Upper lobe of left lung (tissue), 6 donors: ENCODE measurements around the gene COX6B1. TPM values are rescaled to one million over a fixed set of nuclear protein-coding genes. Genes with fewer than 3 reads are reported as not detected.
"Not testable (repeated sequence)": the region's sequence is repeated elsewhere in the genome, so short reads cannot be mapped to it uniquely, and the experiment has no call there.

Experiments used
- ATAC-seq, 2 donors: fragments of 200-7000 bp; cut with Tn5 transposase; one replicate each; pipeline ENCODE4 v1.9.1; 2022; ENCODE audit warnings: mild to moderate bottlenecking in 2 of 2, moderate library complexity in 2 of 2; ENCODE audit not compliant: low FRiP score in 2 of 2
- DNase-seq, 2 donors: peaks; one replicate each; pipeline ENCODE4 v3.0.0-alpha.2; 2019 to 2020
- H3K27ac ChIP-seq, 4 donors: fragments of 200-600 bp; sonication (generic); one replicate each; pipeline ENCODE4 v1.5.1; 2016 to 2019
- H3K27me3 ChIP-seq, 4 donors: fragments of 200-600 bp; sonication (generic); one replicate each; pipeline ENCODE4 v1.5.1; 2017 to 2019
- H3K36me3 ChIP-seq, 4 donors: fragments of 200-600 bp; sonication (generic); one replicate each; pipeline ENCODE4 v1.5.1; 2016 to 2019
- H3K4me1 ChIP-seq, 4 donors: fragments of 200-600 bp; sonication (generic); one replicate each; pipeline ENCODE4 v1.5.1; 2018 to 2019
- H3K4me3 ChIP-seq, 4 donors: fragments of 200-600 bp; sonication (generic); one replicate each; pipeline ENCODE4 v1.5.1; 2017 to 2019; ENCODE audit warnings: mild to moderate bottlenecking in 2 of 4, moderate library complexity in 1 of 4
- H3K9me3 ChIP-seq, 4 donors: fragments of 200-600 bp; sonication (generic); one replicate each; pipeline ENCODE4 v1.5.1; 2018 to 2019
- CTCF ChIP-seq, 6 experiments: fragments of 450-650 bp in 4 of 6; fragments of 200-600 bp in 2 of 6; sonication (generic) in 2 of 6; IDR thresholded peaks; one replicate each; pipeline ENCODE4 v1.5.1; 2016 to 2019; ENCODE audit warnings: antibody characterized with exemption in 6 of 6
- EP300 ChIP-seq, 4 donors: sonication (generic); formaldehyde crosslinking; IDR thresholded peaks; one replicate each; pipeline ENCODE4 v1.5.1; 2017; ENCODE audit warnings: antibody characterized with exemption in 4 of 4, control low read depth in 2 of 4
- POLR2A ChIP-seq, 4 donors: fragments of 450-650 bp; IDR thresholded peaks; one replicate each; pipeline ENCODE4 v1.5.1; 2016 to 2017; ENCODE audit warnings: antibody characterized with exemption in 4 of 4, mild to moderate bottlenecking in 2 of 4
- POLR2AphosphoS5 ChIP-seq, 2 donors: sonication (generic); formaldehyde crosslinking; IDR thresholded peaks; one replicate each; pipeline ENCODE4 v1.5.1; 2017; ENCODE audit warnings: antibody characterized with exemption in 2 of 2
- WGBS, 2 donors: methylation state at CpG; one replicate each; pipeline ENCODE4 v1.1.5; 2017 to 2018; 5-methylcytosine and 5-hydroxymethylcytosine counted together
- total RNA-seq, 6 donors: library from RNA; depleted of rRNA in 4 of 6; stranded (reverse); fragments of >200 nt in 4 of 6; gene quantifications; one replicate each; pipeline versions ENCODE4 v1.1.0 to v1.2.1, GENCODE V29; 2016 to 2021
- donor health status: DM: no; HTN: no; CAD: no; lungs with moderate emphysema.
- donor health status: DM: no; HTN: yes; CAD: no; lungs with severe emphysema.

The COX6B1 gene
- total RNA-seq, 6 donors from 2014 or later, result 90.1 to 290 (median 235) TPM

DNA sequence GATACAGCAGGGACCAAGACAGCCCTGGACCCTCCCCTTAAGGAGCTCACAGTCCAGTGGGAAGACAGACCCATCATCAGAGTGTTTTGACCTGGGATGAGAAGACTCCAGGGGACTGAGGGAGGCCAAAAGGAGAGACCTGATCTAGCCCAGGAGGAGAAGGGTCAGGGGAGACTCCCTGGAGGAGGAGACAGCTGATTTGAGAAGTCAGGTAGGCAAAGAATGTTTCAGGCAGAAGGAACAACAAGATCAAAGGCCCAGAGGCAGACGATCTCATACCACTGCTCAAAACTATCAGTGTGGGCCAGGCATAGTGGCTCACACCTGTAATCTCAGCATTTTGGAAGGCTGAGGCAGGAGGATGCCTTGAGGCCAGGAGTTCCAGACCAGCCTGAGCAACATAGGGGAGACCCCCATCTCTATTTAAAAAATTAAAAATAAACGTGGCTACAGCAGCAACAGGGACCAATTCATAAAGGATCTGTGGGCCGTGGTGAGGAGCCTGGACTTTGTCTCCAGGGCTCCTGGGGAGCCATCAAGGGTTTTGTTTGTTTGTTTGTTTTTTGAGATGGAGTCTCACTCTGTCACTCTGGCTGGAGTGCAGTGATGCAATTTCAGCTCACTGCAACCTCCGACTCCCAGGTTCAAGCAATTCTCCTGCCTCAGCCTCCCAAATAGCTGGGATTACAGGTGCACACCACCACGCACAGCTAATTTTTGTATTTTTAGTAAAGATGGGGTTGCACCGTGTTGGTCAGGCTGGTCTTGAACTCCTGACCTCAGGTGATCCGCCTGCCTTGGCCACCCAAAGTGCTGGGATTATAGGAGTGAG is 2.2 kb upstream of the COX6B1 start:
- Histone ChIP-seq H3K27me3 (no peaks in the 10 kb centered on the region), H3K4me1 (peaks cover 42 to 63% (median 50%) of the 10 kb centered on the region in 4 donors), H3K36me3 (peaks cover 0 to under 1% (median 0%) of the 10 kb centered on the region in 4 donors), H3K27ac (peak overlapping the region; percentile 78 to 94 (median 90)), H3K4me3 (no peak overlapping the region), H3K9me3 (no peaks in the 10 kb centered on the region)
- TF ChIP-seq EP300 (IDR thresholded peaks at IDR 0.05) (no peak), CTCF (IDR thresholded peaks at IDR 0.05) (no peak), POLR2AphosphoS5 (IDR thresholded peaks at IDR 0.05) (no peak), POLR2A (IDR thresholded peaks at IDR 0.05) (no peak)
- no peak for ATAC-seq
- 74 to 80% methylated on average over 7 of the region's 7 CpGs for WGBS, 2 donors
- DNase-seq, result no peak

- H3K9me3 ChIP-seq, result no peaks in the 10 kb centered on the region
- no peak for DNase-seq
- no peak overlapping the region for H3K27ac ChIP-seq
- WGBS, 2 donors, result 67 to 74% methylated on average over 9 of the region's 9 CpGs
- peaks cover 19 to 30% (median 21%) of the 10 kb centered on the region in 4 donors for H3K4me1 ChIP-seq
- H3K36me3 ChIP-seq, result peaks cover 18 to 47% (median 34%) of the 10 kb centered on the region in 4 donors
- H3K4me3 ChIP-seq, result no peak overlapping the region
- no peaks in the 10 kb centered on the region for H3K27me3 ChIP-seq
- no peak for ATAC-seq
- TF ChIP-seq EP300 (IDR thresholded peaks at IDR 0.05), result no peak
- TF ChIP-seq POLR2A (IDR thresholded peaks at IDR 0.05), result no peak
- no peak for TF ChIP-seq POLR2AphosphoS5 (IDR thresholded peaks at IDR 0.05)
- TF ChIP-seq CTCF (IDR thresholded peaks at IDR 0.05), result no peak
These were observed 2.5 kb downstream of the COX6B1 start for GRCh38 chr19:35650581-35650980.

DNA sequence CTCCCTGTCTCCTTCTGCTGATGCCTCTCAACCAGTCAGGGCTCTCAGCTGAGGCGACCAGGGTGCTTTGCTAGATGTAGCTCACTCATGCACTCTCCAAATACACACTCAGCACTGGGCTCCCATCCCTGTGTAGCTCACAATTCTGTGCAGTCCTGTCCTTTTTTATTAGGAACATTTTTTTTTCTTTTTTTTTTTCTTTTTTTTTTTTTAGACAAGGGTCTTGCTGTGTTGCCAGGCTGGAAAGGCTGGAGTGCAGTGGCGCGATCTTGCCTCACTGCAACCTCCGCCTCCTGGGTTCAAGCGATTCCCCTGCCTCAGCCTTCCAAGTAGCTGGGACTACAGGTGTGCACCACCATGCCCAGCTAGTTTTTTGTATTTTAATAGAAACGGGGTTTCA is 6.7 kb downstream of the COX6B1 start:
- peak in 1 of 2 donors; percentile 38 for ATAC-seq
- peaks cover 31 to 89% (median 71%) of the 10 kb centered on the region in 4 donors for H3K36me3 ChIP-seq
- not testable (repeated sequence) for H3K4me1 ChIP-seq, H3K4me3 ChIP-seq, DNase-seq, H3K9me3 ChIP-seq, H3K27ac ChIP-seq, H3K27me3 ChIP-seq
- WGBS, 2 donors, result 96 to 98% methylated on average over 6 of the region's 6 CpGs

- 78 to 96% methylated on average over 4 of the region's 4 CpGs for WGBS, 2 donors
- ATAC-seq (no peak), DNase-seq (no peak)
- no peak overlapping the region for H3K27ac ChIP-seq
- H3K36me3 ChIP-seq, result peaks cover 31 to 97% (median 74%) of the 10 kb centered on the region in 4 donors
- H3K27me3 ChIP-seq, result no peaks in the 10 kb centered on the region
- TF ChIP-seq CTCF (IDR thresholded peaks at IDR 0.05) (no peak), POLR2A (IDR thresholded peaks at IDR 0.05) (no peak), EP300 (IDR thresholded peaks at IDR 0.05) (no peak), POLR2AphosphoS5 (IDR thresholded peaks at IDR 0.05) (no peak)
- H3K9me3 ChIP-seq, result no peaks in the 10 kb centered on the region
- H3K4me3 ChIP-seq, result no peak overlapping the region
- H3K4me1 ChIP-seq, result peaks cover 0 to 1% (median under 1%) of the 10 kb centered on the region in 4 donors
These were observed 7.5 kb downstream of the COX6B1 start for GRCh38 chr19:35655600-35655999.

DNA sequence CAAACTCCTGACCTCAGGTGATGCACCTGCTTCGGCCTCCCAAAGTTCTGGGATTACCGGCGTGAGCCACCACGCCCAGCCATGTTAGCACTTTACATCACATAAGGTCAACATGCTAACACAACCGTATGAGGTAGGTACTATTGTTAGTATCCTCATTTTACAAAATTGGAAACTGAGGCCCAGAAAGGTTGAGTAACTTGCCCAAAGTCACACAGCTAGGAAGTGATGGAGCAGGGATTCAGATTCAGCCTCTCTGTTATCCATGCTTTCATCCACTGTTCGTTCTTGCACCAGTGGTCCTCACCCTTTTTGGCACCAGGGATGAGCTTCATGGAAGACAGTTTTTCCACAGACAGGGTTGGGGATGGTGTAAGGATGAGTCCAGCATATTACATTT is 8.6 kb downstream of the COX6B1 start:
- no peak for ATAC-seq
- 85 to 95% methylated on average over 6 of the region's 6 CpGs for WGBS, 2 donors
- Histone ChIP-seq H3K27ac (no peak overlapping the region), H3K36me3 (peaks cover 31 to 100% (median 77%) of the 10 kb centered on the region in 4 donors), H3K27me3 (no peaks in the 10 kb centered on the region), H3K4me3 (no peak overlapping the region), H3K9me3 (no peaks in the 10 kb centered on the region), H3K4me1 (no peaks in the 10 kb centered on the region)
- TF ChIP-seq POLR2A (IDR thresholded peaks at IDR 0.05), result no peak
- TF ChIP-seq POLR2AphosphoS5 (IDR thresholded peaks at IDR 0.05), result no peak
- no peak for TF ChIP-seq CTCF (IDR thresholded peaks at IDR 0.05)
- TF ChIP-seq EP300 (IDR thresholded peaks at IDR 0.05), result no peak
- no peak for DNase-seq
